ACC112 (cell line): ENCODE measurements around the gene PPEF2.

Experiments used
- H2AFZ ChIP-seq: fragments of 200-600 bp; sonication (generic); one replicate; pipeline ENCODE4 v1.6.0; 2017; ENCODE audit warnings: antibody characterized with exemption, low read length; ENCODE audit not compliant: unreplicated experiment
- H3K27ac ChIP-seq: fragments of 200-600 bp; sonication (generic); 2 replicates; pipeline ENCODE4 v1.5.1; 2014; ENCODE audit warnings: low read depth, mild to moderate bottlenecking, antibody characterized with exemption, low read length, moderate library complexity
- H3K27me3 ChIP-seq: fragments of 200-600 bp; sonication (generic); 2 replicates; pipeline ENCODE4 v1.6.1; 2014; ENCODE audit warnings: mild to moderate bottlenecking, antibody characterized with exemption, low read length, moderate library complexity, mixed read lengths; ENCODE audit not compliant: insufficient read depth
- H3K36me3 ChIP-seq: fragments of 200-600 bp; sonication (generic); 2 replicates; pipeline ENCODE4 v1.6.1; 2016; ENCODE audit warnings: mild to moderate bottlenecking, antibody characterized with exemption, low read length, moderate library complexity, mixed read lengths; ENCODE audit not compliant: insufficient read depth
- H3K4me1 ChIP-seq: fragments of 200-600 bp; sonication (generic); one replicate; pipeline ENCODE4 v1.6.1; 2016; ENCODE audit warnings: low read length, mixed read lengths; ENCODE audit not compliant: insufficient read depth, unreplicated experiment, control insufficient read depth
- H3K4me3 ChIP-seq: fragments of 200-600 bp; sonication (generic); 2 replicates; pipeline ENCODE4 v1.5.1; 2014; ENCODE audit warnings: mild to moderate bottlenecking, low read depth, low read length
- H3K79me2 ChIP-seq: fragments of 200-600 bp; sonication (generic); one replicate; pipeline ENCODE4 v1.6.0; 2016; ENCODE audit warnings: low read length; ENCODE audit not compliant: control insufficient read depth, unreplicated experiment, insufficient read depth

Gene PPEF2

DNA sequence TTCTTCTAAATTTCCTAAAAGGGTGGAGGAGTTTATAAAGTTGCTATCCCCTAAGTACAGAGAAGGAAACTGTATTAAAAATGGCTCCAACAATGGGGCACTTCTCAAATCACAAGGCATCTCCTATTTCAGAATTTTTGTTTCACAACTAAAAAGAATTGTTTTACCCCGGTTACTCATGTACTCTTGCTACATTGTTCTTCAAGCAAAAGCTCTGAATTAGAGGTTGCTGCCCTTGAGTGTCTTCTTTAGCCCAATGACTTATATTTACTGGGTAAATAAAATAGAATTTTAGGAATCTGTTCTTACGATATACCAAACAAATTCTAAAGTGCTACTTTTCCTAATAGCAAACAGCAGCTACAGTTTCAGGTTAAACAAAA lies 67.5 kb downstream of the PPEF2 start:
- H3K27ac ChIP-seq, result no peak overlapping the region
- H3K27me3 ChIP-seq, result no peaks in the 10 kb centered on the region
- H3K4me1 ChIP-seq, result peaks cover 3% of the 10 kb centered on the region
- no peak overlapping the region for H3K4me3 ChIP-seq
- H3K79me2 ChIP-seq, result no peaks in the 10 kb centered on the region
- H2AFZ ChIP-seq, result no peak overlapping the region
- H3K36me3 ChIP-seq, result no peaks in the 10 kb centered on the region

DNA sequence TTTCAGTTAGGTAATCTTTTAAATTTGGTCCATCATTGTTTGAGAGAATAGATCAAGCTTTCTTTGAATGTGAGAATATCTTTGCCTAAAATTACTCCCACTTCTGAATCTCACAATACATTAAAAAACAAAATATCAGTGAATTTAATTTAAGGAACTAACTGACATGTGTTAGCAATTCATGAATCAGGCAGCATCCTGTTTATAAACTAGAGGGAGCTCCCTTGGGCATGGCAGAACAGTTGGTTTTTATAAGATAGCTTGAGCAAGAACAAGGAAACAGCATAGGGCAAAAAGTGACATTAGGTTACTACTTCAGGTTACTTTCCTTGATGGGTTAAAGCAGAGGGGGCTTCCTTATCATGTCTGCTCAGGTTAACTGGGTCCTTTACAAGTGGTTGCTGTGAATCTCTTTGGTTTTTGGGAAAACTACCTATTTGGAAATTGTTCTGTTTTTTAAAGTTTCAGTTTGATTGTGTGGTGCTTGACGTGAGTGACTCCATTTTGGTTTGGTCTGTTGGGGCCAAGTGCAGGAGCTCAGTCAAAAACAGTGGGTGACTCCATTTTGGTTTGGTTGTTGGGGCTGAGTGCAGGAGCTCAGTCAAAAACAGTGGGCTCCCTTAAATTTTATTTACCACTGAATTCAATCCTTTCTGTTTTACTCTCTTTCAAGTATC lies 68.0 kb downstream of the PPEF2 start:
- H3K27ac ChIP-seq, result no peak overlapping the region
- H3K4me3 ChIP-seq, result no peak overlapping the region
- H3K36me3 ChIP-seq, result no peaks in the 10 kb centered on the region
- H3K79me2 ChIP-seq, result no peaks in the 10 kb centered on the region
- H2AFZ ChIP-seq, result no peak overlapping the region
- H3K27me3 ChIP-seq, result no peaks in the 10 kb centered on the region
- H3K4me1 ChIP-seq, result peaks cover 3% of the 10 kb centered on the region

- Histone ChIP-seq H3K79me2 (no peaks in the 10 kb centered on the region), H3K4me1 (peaks cover 5% of the 10 kb centered on the region), H3K36me3 (no peaks in the 10 kb centered on the region), H3K4me3 (no peak overlapping the region), H3K27me3 (no peaks in the 10 kb centered on the region), H2AFZ (no peak overlapping the region), H3K27ac (no peak overlapping the region)
Measured at GRCh38 chr4:75831856-75832405, 70.3 kb downstream of the PPEF2 start.

GRCh38 chr4:75830906-75831305 lies 71.3 kb downstream of the PPEF2 start:
- H3K36me3 ChIP-seq, result no peaks in the 10 kb centered on the region
- H3K4me1 ChIP-seq, result peaks cover 5% of the 10 kb centered on the region
- no peak overlapping the region for H3K27ac ChIP-seq
- H3K79me2 ChIP-seq, result no peaks in the 10 kb centered on the region
- no peak overlapping the region for H3K4me3 ChIP-seq
- H2AFZ ChIP-seq, result no peak overlapping the region
- H3K27me3 ChIP-seq, result no peaks in the 10 kb centered on the region

- no peak overlapping the region for H2AFZ ChIP-seq
Measured at GRCh38 chr4:75823812-75824211, 78.4 kb downstream of the PPEF2 start.

GRCh38 chr4:75822416-75822815 lies 79.8 kb downstream of the PPEF2 start:
- H3K36me3 ChIP-seq, result no peaks in the 10 kb centered on the region
- H3K4me1 ChIP-seq, result no peaks in the 10 kb centered on the region
- no peaks in the 10 kb centered on the region for H3K79me2 ChIP-seq
- H3K27me3 ChIP-seq, result no peaks in the 10 kb centered on the region
- H3K27ac ChIP-seq, result no peak overlapping the region
- H3K4me3 ChIP-seq, result no peak overlapping the region
- no peak overlapping the region for H2AFZ ChIP-seq

More at GRCh38 chr4:75823812-75824211, 78.4 kb downstream of the PPEF2 start:
- Histone ChIP-seq H3K4me3 (no peak overlapping the region), H3K79me2 (no peaks in the 10 kb centered on the region), H3K4me1 (peaks cover 5% of the 10 kb centered on the region), H3K36me3 (no peaks in the 10 kb centered on the region), H3K27me3 (no peaks in the 10 kb centered on the region), H3K27ac (no peak overlapping the region)

GRCh38 chr4:75821966-75822365 lies 80.3 kb downstream of the PPEF2 start:
- H3K27ac ChIP-seq, result no peak overlapping the region
- H3K4me3 ChIP-seq, result no peak overlapping the region
- no peaks in the 10 kb centered on the region for H3K4me1 ChIP-seq
- no peaks in the 10 kb centered on the region for H3K36me3 ChIP-seq
- H3K79me2 ChIP-seq, result no peaks in the 10 kb centered on the region
- no peak overlapping the region for H2AFZ ChIP-seq
- no peaks in the 10 kb centered on the region for H3K27me3 ChIP-seq

DNA sequence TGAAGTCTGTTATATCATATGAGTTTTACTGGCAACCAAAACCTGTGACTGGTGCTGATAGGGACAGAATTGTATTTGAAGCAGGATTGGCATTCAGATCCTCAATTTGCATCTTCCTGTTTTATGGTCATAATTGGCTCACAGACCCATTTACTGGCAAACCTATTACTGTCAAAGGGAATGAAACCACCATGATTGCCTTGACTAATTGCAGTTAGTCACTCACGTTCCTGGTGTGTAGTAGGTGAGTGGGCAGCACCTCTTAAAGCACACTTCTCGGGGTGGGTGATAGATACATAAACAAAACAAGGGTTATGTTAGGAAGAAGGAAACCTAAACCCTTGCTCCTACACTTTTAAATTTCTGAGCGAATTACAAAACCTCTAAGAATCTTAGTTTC lies 81.0 kb downstream of the PPEF2 start:
- H3K4me3 ChIP-seq, result no peak overlapping the region
- no peaks in the 10 kb centered on the region for H3K27me3 ChIP-seq
- no peaks in the 10 kb centered on the region for H3K4me1 ChIP-seq
- no peak overlapping the region for H3K27ac ChIP-seq
- no peaks in the 10 kb centered on the region for H3K79me2 ChIP-seq
- H3K36me3 ChIP-seq, result 0 out of 2 replicates have a peak, but pooled peaks cover 3% of the 10 kb centered on the region
- no peak overlapping the region for H2AFZ ChIP-seq

GRCh38 chr4:75820676-75821075 lies 81.6 kb downstream of the PPEF2 start:
- no peaks in the 10 kb centered on the region for H3K79me2 ChIP-seq
- H2AFZ ChIP-seq, result no peak overlapping the region
- no peak overlapping the region for H3K27ac ChIP-seq
- H3K4me3 ChIP-seq, result no peak overlapping the region
- H3K4me1 ChIP-seq, result no peaks in the 10 kb centered on the region
- 0 out of 2 replicates have a peak, but pooled peaks cover 3% of the 10 kb centered on the region for H3K36me3 ChIP-seq
- H3K27me3 ChIP-seq, result no peaks in the 10 kb centered on the region

DNA sequence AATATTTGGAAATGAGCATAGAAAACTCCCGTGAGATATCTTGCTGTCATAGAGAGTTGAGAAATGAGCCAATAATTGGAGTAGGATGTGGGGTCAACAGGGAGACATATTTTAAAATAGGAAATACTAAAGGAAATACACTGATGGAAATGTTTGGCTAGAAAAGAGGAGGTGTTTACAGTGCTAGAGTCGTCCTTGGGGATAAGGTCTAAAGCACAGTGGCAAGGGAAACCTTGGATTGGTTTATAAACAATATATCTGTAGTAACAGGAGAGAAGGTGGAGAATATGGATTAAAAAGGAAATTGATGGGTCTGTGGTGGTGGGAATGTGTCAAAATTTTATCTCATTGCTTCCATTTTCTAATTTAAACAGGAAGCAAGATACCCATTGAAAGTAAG lies 82.1 kb downstream of the PPEF2 start:
- 0 out of 2 replicates have a peak, but pooled peaks cover 3% of the 10 kb centered on the region for H3K36me3 ChIP-seq
- no peak overlapping the region for H3K27ac ChIP-seq
- no peak overlapping the region for H2AFZ ChIP-seq
- no peaks in the 10 kb centered on the region for H3K79me2 ChIP-seq
- no peaks in the 10 kb centered on the region for H3K27me3 ChIP-seq
- no peak overlapping the region for H3K4me3 ChIP-seq
- no peaks in the 10 kb centered on the region for H3K4me1 ChIP-seq

- H3K27ac ChIP-seq, result no peak overlapping the region
- H3K36me3 ChIP-seq, result peaks cover 11% of the 10 kb centered on the region
- H3K27me3 ChIP-seq, result no peaks in the 10 kb centered on the region
- no peaks in the 10 kb centered on the region for H3K4me1 ChIP-seq
- H3K4me3 ChIP-seq, result no peak overlapping the region
- no peak overlapping the region for H2AFZ ChIP-seq
- H3K79me2 ChIP-seq, result no peaks in the 10 kb centered on the region
Measured at GRCh38 chr4:75819121-75819520, 83.1 kb downstream of the PPEF2 start.
